WI38 (cell line): Measurements from ENCODE around the gene COL4A6.

Source experiments
- H3K4me3 ChIP-seq: 2 replicates; pipeline ENCODE4 v1.5.1; 2011; ENCODE audit warnings: low read depth, mild to moderate bottlenecking, control low read depth, low read length
- TF ChIP-seq, protein P1 (sequence below): IDR thresholded peaks from 2 replicates; pipeline ENCODE4 v1.5.1; 2012; ENCODE audit warnings: low read depth, mild to moderate bottlenecking, control low read depth, low read length

Gene COL4A6

GRCh38 chrX:108299101-108299591 is 139.1 kb downstream of the COL4A6 start:
- no peak overlapping the region for H3K4me3 ChIP-seq
- TF ChIP-seq, protein P1, sequence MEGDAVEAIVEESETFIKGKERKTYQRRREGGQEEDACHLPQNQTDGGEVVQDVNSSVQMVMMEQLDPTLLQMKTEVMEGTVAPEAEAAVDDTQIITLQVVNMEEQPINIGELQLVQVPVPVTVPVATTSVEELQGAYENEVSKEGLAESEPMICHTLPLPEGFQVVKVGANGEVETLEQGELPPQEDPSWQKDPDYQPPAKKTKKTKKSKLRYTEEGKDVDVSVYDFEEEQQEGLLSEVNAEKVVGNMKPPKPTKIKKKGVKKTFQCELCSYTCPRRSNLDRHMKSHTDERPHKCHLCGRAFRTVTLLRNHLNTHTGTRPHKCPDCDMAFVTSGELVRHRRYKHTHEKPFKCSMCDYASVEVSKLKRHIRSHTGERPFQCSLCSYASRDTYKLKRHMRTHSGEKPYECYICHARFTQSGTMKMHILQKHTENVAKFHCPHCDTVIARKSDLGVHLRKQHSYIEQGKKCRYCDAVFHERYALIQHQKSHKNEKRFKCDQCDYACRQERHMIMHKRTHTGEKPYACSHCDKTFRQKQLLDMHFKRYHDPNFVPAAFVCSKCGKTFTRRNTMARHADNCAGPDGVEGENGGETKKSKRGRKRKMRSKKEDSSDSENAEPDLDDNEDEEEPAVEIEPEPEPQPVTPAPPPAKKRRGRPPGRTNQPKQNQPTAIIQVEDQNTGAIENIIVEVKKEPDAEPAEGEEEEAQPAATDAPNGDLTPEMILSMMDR, result no peak

DNA sequence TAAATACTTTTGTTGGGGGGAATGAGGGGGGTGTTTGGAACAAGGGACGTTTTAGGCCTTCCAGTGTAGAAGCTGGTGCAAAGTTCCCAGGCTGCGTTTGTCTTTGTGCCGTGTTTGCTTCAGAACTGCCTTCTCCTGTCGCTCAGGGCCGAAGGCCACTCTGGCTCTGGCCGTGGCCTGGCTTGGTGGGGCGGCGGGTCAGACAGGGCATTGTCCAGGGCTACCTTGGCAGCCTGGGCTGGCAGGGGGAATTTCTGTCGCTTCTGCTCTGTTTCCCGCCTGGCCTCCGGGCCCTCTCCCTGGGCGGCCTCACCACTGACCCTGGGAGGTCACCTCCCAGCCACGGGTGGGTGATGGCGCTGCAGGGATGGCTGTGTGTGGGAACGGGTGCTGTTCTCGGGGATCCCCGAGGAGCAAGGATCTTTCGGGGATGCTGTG is 140.0 kb downstream of the COL4A6 start:
- H3K4me3 ChIP-seq, result no peak overlapping the region
- TF ChIP-seq, protein P1, result no peak

DNA sequence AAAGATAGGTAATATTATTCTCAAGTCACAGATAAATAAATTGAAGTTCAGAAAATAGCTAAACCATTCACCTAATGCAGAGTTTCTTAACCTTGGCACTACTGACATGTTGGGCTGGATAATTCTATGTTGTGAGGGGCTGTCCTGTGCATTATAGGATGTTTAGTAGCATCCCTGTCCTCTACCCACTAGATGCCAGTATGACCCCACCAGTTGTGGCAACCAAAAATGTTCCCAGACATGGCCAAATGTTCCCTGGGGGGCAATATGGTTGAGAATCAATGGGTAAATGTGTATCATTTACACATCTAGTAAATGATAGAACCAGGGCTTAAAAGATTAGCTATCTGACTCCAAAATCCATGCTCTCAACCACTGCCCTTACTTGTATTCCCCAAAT is 140.9 kb downstream of the COL4A6 start:
- no peak overlapping the region for H3K4me3 ChIP-seq
- TF ChIP-seq, protein P1, result no peak

DNA sequence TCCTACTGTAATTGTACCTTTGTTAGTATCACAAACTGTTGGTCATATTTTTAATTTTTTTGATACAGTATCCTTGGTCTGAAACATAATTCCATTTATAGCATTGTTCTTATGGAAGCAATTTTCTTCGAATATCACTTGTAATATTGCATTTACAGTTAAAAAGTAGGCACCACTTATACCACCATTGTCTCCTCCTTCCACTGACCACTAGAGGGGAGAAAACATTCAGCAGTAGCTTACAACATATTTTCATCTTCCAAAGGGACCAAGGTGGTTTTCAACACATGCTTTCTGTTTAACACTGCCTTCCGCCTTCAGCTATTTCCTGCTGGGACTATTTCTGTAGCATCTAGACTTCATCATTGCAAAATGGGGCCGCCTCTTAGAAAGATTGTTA is 146.2 kb downstream of the COL4A6 start:
- H3K4me3 ChIP-seq, result no peak overlapping the region
- TF ChIP-seq, protein P1, result no peak

DNA sequence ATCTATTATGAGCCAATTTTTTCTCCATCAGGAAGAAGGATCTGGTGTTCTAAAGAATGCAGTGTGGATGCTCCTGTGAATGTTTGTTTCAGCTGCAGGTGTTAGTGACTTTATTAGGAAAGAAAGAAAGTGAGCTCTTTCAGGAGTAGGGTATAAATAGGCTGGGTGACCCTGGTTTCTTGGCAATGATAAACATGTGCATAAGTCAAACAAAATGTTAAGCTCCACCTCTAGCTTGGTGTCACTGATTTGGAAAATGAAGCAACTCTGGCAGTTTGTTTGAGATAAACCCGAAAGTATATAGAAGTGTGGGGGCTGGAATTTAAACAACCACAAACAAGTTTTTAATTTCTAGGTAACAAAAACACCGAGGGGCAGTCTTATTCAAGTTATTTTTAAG is 152.3 kb downstream of the COL4A6 start:
- no peak overlapping the region for H3K4me3 ChIP-seq
- TF ChIP-seq, protein P1, result no peak

DNA sequence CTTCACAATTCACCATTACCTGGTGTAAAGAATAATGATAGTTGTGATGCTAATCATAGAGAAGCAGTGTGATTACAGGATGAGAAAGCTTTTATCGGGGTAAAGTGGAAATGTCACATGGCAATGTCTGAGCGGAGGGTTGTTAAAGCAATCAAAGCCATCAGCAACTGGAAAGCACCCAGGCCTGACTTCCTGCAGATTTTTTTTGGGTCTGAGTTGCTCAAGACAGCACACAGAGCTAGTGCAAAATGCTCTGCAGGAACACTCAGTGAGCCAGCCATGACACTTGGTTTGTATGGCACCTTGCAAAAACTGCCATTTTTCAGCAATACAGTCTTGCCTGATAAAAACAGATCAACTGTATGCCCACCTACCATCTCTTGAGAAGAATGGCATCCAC is 152.9 kb downstream of the COL4A6 start:
- TF ChIP-seq, protein P1, result no peak
- H3K4me3 ChIP-seq, result no peak overlapping the region

DNA sequence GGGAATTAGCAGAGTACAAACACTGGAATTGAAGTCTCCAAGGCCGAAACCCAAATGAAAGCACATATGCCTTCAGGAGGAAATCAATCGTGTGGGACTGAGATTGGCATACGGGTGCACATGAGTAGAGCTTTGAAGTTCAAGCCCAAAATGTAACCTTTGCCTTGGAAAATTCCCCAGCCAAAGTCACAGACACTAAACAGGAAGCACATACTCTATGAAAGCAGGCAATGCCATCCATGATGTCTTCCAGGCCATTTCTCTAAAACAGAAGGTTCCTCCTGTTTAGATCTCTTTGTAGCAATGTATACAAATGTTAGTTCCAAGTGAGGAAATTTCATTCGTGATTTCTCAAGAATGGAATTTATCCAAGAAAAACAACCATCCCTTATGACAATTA is 162.5 kb downstream of the COL4A6 start:
- H3K4me3 ChIP-seq, result no peak overlapping the region
- TF ChIP-seq, protein P1, result no peak
